Measurements from ENCODE around the gene BMP6. TPM values are rescaled to one million over a fixed set of nuclear protein-coding genes. Genes with fewer than 3 reads are reported as not detected.

BMP6 gene
- total and polyA plus RNA-seq, 2 experiments from 2014 or later, result 0.84 to 2.8 TPM

GRCh38 chr6:7902867-7903266 lies 177.0 kb downstream of the BMP6 start:
- peaks cover 47% of the 10 kb centered on the region for H3K79me2 ChIP-seq (replicated peaks; ENCODE audit: insufficient read depth)
- peaks cover 15% of the 10 kb centered on the region; the same call in 1 of the 2 replicates for H3K36me3 ChIP-seq (ENCODE audit: insufficient read depth)
- no peak overlapping the region for H3K4me3 ChIP-seq
- no peak overlapping the region for H3K27ac ChIP-seq (ENCODE audit: low read depth)
- H3K4me2 ChIP-seq, result no peak overlapping the region
- peaks cover 76% of the 10 kb centered on the region for H3K36me3 Mint-ChIP-seq (ENCODE audit: low read depth)
- no peaks in the 10 kb centered on the region for H3F3A ChIP-seq (replicated peaks; ENCODE audit: low read depth)
- H3K27ac Mint-ChIP-seq, result no peak overlapping the region
- no peaks in the 10 kb centered on the region for H3K9me2 ChIP-seq (ENCODE audit: insufficient read depth)
- peaks cover 3% of the 10 kb centered on the region for H3K27me3 Mint-ChIP-seq (ENCODE audit: insufficient read depth, low read depth, poor library complexity)
- DNase-seq (ENCODE audit: low spot score) (no peak), ATAC-seq (no peak)
- H4K20me1 ChIP-seq (replicated peaks; ENCODE audit: insufficient read depth), result peaks cover 28% of the 10 kb centered on the region
- no peaks in the 10 kb centered on the region for H3K9me3 Mint-ChIP-seq
- H3K4me1 Mint-ChIP-seq, result peaks cover 2% of the 10 kb centered on the region; the same call in 1 of the 3 replicates
- H2AFZ ChIP-seq, result no peak overlapping the region
- H3K27me3 ChIP-seq (ENCODE audit: insufficient read depth), result no peaks in the 10 kb centered on the region
- no peaks in the 10 kb centered on the region for H3K4me1 ChIP-seq (ENCODE audit: insufficient read depth)
- no peak overlapping the region for H3K4me3 Mint-ChIP-seq
- TF ChIP-seq POLR2AphosphoS5 (IDR thresholded peaks at IDR 0.05; ENCODE audit: low read depth) (no peak), ETS1 (IDR thresholded peaks at IDR 0.05) (no peak), ZNF114 (CRISPR knock-in tag; IDR thresholded peaks at IDR 0.05) (no peak), ZNF462 (CRISPR knock-in tag; IDR thresholded peaks at IDR 0.05) (no peak), EZH2phosphoT487 (IDR thresholded peaks at IDR 0.05; ENCODE audit: unreplicated experiment) (no peak), JUNB (IDR thresholded peaks at IDR 0.05; ENCODE audit: unreplicated experiment) (no peak), ZNF331 (CRISPR knock-in tag; IDR thresholded peaks at IDR 0.05; ENCODE audit: low read depth) (no peak), REST (IDR thresholded peaks at IDR 0.05; ENCODE audit: unreplicated experiment) (no peak), NANOG (IDR thresholded peaks at IDR 0.05; ENCODE audit: borderline replicate concordance) (no peak), EZH2 (IDR thresholded peaks at IDR 0.05; ENCODE audit: low read depth, unreplicated experiment) (no peak), CREB1 (CRISPR knock-in tag; IDR thresholded peaks at IDR 0.05; ENCODE audit: low read depth) (no peak), STAT1 (IDR thresholded peaks at IDR 0.05; ENCODE audit: unreplicated experiment) (no peak), CTCF (conservative IDR thresholded peaks at IDR 0.05; ENCODE audit: low read depth in 2 of 2) (no peak)
